DOHH2 (cell line): ENCODE data around the gene PLSCR3.
A peak's percentile ranks its signal among the peaks of the same experiment; 100 is the strongest.

ENCODE experiments used
- H3F3A ChIP-seq: fragments of 200-600 bp; sonication (generic), shearing (Covaris generic); 2 replicates; pipeline ENCODE4 v1.6.0; 2016; ENCODE audit warnings: antibody characterized with exemption, mild to moderate bottlenecking; ENCODE audit not compliant: control insufficient read depth, insufficient read depth
- H3K27ac ChIP-seq: fragments of 200-600 bp; sonication (generic); 2 replicates; pipeline ENCODE4 v1.5.1; 2014; ENCODE audit warnings: low read depth, mild to moderate bottlenecking, low read length, moderate library complexity
- H3K27me3 ChIP-seq: fragments of 200-600 bp; sonication (generic); 2 replicates; pipeline ENCODE4 v1.6.1; 2014; ENCODE audit warnings: mild to moderate bottlenecking, low read length, mixed read lengths; ENCODE audit not compliant: control insufficient read depth
- H3K36me3 ChIP-seq: fragments of 200-600 bp; sonication (generic); 2 replicates; pipeline ENCODE4 v1.6.1; 2014; ENCODE audit warnings: mild to moderate bottlenecking, low read length, moderate library complexity, mixed read lengths; ENCODE audit not compliant: control insufficient read depth
- H3K4me1 ChIP-seq: fragments of 200-600 bp; sonication (generic); 2 replicates; pipeline ENCODE4 v1.6.1; 2014; ENCODE audit warnings: mild to moderate bottlenecking, low read length, mixed read lengths; ENCODE audit not compliant: control insufficient read depth
- H3K4me2 ChIP-seq: fragments of 200-600 bp; sonication (generic); 2 replicates; pipeline ENCODE4 v1.6.0; 2014; ENCODE audit warnings: mild to moderate bottlenecking, low read length, moderate library complexity
- H3K4me3 ChIP-seq: fragments of 200-600 bp; sonication (generic); 2 replicates; pipeline ENCODE4 v1.5.1; 2014; ENCODE audit warnings: mild to moderate bottlenecking, low read length, mixed read lengths
- H3K79me2 ChIP-seq: fragments of 200-600 bp; sonication (generic); 2 replicates; pipeline ENCODE4 v1.6.1; 2014; ENCODE audit warnings: mild to moderate bottlenecking, low read length, mixed read lengths; ENCODE audit not compliant: control insufficient read depth
- H3K9me2 ChIP-seq: fragments of 200-600 bp; sonication (generic); replicated peaks from 2 replicates; pipeline ENCODE4 v1.6.1; 2014; ENCODE audit warnings: mild to moderate bottlenecking, low read length, mixed read lengths; ENCODE audit not compliant: control insufficient read depth
- H3K9me3 ChIP-seq: fragments of 200-600 bp; sonication (generic); 2 replicates; pipeline ENCODE4 v1.6.1; 2014; ENCODE audit warnings: antibody characterized with exemption, low read length, mixed read lengths; ENCODE audit not compliant: control insufficient read depth, insufficient read depth
- H4K20me1 ChIP-seq: fragments of 200-600 bp; sonication (generic); 2 replicates; pipeline ENCODE4 v1.6.0; 2014; ENCODE audit warnings: low read depth, mild to moderate bottlenecking, antibody characterized with exemption, low read length, moderate library complexity; ENCODE audit not compliant: control insufficient read depth, insufficient read depth
- EZH2phosphoT487 ChIP-seq: fragments of 200-600 bp; sonication (generic); IDR thresholded peaks from 2 replicates; pipeline ENCODE4 v1.6.1; 2017; ENCODE audit warnings: borderline replicate concordance, mild to moderate bottlenecking, antibody characterized with exemption, low read length, moderate library complexity, mixed read lengths
- TF ChIP-seq, protein P1 (sequence below): fragments of 200-600 bp; sonication (generic); IDR thresholded peaks from one replicate; pipeline ENCODE4 v1.5.1; 2014; ENCODE audit warnings: antibody characterized with exemption, mild to moderate bottlenecking, low read depth, low read length; ENCODE audit not compliant: poor library complexity, severe bottlenecking

The PLSCR3 gene

DNA sequence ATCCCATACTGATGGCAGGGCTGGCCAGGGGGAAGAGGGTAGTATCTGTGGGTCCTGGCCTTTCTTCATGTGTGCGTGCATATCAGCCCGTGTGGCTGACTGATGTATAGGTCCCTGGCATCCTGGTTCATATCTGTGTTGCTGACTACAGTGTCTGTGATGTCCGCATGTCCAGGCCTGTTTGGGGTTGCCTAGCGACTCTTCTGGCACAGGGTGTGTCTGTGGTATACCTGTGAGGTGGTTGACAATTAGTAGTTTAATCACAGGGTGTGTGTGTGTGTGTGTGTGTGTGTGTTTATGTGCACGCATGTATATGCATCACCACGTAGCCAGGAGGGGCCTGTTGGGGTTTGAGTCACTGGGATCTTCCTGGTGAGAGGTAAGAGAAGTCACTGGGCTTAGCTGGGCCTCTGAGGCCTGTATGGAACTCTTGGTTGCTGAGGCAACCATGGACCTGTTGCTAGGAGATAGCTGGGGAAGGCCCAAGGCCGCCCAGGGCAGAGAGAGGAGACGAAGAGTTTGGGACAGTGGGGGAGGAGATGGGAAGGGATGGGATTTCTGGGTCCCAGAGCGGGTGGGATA lies 40.0 kb downstream of the PLSCR3 start:
- no peak for TF ChIP-seq EZH2phosphoT487
- TF ChIP-seq, protein P1, sequence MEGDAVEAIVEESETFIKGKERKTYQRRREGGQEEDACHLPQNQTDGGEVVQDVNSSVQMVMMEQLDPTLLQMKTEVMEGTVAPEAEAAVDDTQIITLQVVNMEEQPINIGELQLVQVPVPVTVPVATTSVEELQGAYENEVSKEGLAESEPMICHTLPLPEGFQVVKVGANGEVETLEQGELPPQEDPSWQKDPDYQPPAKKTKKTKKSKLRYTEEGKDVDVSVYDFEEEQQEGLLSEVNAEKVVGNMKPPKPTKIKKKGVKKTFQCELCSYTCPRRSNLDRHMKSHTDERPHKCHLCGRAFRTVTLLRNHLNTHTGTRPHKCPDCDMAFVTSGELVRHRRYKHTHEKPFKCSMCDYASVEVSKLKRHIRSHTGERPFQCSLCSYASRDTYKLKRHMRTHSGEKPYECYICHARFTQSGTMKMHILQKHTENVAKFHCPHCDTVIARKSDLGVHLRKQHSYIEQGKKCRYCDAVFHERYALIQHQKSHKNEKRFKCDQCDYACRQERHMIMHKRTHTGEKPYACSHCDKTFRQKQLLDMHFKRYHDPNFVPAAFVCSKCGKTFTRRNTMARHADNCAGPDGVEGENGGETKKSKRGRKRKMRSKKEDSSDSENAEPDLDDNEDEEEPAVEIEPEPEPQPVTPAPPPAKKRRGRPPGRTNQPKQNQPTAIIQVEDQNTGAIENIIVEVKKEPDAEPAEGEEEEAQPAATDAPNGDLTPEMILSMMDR = no peak
- no peaks in the 10 kb centered on the region for H3K27me3 ChIP-seq
- H3K9me3 ChIP-seq = no peaks in the 10 kb centered on the region
- H4K20me1 ChIP-seq = no peaks in the 10 kb centered on the region
- H3K4me1 ChIP-seq = peaks cover 23% of the 10 kb centered on the region
- H3K27ac ChIP-seq = no peak overlapping the region
- no peaks in the 10 kb centered on the region for H3K79me2 ChIP-seq
- H3K36me3 ChIP-seq = peaks cover 5% of the 10 kb centered on the region
- H3F3A ChIP-seq = peaks cover 3% of the 10 kb centered on the region; the same call in 1 of the 2 replicates
- H3K4me3 ChIP-seq = no peak overlapping the region
- H3K4me2 ChIP-seq = no peak overlapping the region
- H3K9me2 ChIP-seq = no peaks in the 10 kb centered on the region

DNA sequence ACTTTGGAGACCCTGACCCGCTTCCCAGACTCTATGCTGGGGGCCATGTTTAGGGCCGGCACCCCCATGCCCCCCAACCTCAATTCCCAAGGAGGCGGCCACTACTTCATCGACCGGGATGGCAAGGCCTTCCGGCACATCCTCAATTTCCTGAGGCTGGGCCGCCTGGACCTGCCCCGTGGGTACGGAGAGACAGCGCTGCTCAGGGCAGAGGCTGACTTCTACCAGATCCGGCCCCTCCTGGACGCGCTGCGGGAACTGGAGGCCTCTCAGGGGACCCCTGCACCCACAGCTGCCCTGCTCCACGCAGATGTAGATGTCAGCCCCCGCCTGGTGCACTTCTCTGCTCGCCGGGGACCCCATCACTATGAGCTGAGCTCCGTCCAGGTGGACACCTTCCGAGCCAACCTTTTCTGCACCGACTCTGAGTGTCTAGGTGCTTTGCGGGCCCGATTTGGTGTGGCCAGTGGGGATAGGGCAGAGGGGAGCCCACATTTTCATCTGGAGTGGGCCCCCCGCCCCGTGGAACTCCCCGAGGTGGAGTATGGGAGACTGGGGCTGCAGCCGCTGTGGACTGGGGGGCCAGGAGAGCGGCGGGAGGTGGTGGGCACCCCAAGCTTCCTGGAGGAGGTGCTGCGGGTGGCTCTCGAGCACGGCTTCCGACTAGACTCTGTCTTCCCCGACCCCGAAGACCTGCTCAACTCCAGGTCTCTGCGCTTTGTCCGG lies 41.3 kb downstream of the PLSCR3 start:
- H4K20me1 ChIP-seq = no peaks in the 10 kb centered on the region
- TF ChIP-seq, protein P1 = no peak
- no peak for TF ChIP-seq EZH2phosphoT487
- peaks cover 23% of the 10 kb centered on the region for H3K4me1 ChIP-seq
- H3K4me3 ChIP-seq = peak overlapping the region; percentile 76; the same call in 1 of the 2 replicates
- no peaks in the 10 kb centered on the region for H3K27me3 ChIP-seq
- H3K36me3 ChIP-seq = peaks cover 13% of the 10 kb centered on the region
- no peaks in the 10 kb centered on the region for H3K9me3 ChIP-seq
- peak overlapping the region; percentile 80 for H3K4me2 ChIP-seq
- no peak overlapping the region for H3K27ac ChIP-seq
- peaks cover 3% of the 10 kb centered on the region; the same call in 1 of the 2 replicates for H3F3A ChIP-seq
- H3K79me2 ChIP-seq = no peaks in the 10 kb centered on the region
- no peaks in the 10 kb centered on the region for H3K9me2 ChIP-seq

DNA sequence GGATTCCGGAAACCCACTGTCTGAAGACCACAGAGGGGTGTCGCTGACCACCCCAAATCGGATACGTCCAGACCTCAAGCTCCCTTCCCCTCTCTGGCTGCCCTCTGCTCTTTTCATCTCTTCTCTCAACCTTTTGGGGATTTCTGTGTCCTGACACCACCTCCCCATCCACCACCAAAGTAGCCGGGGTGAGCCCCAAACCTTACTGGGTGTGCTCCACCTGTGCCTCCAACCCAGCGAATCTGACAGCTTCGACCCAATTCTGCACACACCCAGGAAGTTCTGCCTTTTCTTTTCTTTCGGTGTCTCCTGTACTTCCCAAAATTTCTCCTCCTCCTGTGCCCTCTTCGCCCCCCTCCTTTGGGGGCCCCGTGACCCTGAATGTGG lies 41.8 kb downstream of the PLSCR3 start:
- peaks cover 23% of the 10 kb centered on the region for H3K4me1 ChIP-seq
- TF ChIP-seq, protein P1 = peak; percentile 51
- no peak for TF ChIP-seq EZH2phosphoT487
- peak overlapping the region; percentile 76 for H3K4me3 ChIP-seq
- no peaks in the 10 kb centered on the region for H3K9me3 ChIP-seq
- H3K4me2 ChIP-seq = peak overlapping the region; percentile 80
- peaks cover 3% of the 10 kb centered on the region; the same call in 1 of the 2 replicates for H3F3A ChIP-seq
- peaks cover 19% of the 10 kb centered on the region for H3K36me3 ChIP-seq
- no peak overlapping the region for H3K27ac ChIP-seq
- no peaks in the 10 kb centered on the region for H3K27me3 ChIP-seq
- no peaks in the 10 kb centered on the region for H3K79me2 ChIP-seq
- H4K20me1 ChIP-seq = no peaks in the 10 kb centered on the region
- H3K9me2 ChIP-seq = no peaks in the 10 kb centered on the region
